Lower leg skin (tissue), 4 donors: ENCODE measurements around the gene MOB3A. TPM values are rescaled to one million over a fixed set of nuclear protein-coding genes. Genes with fewer than 3 reads are reported as not detected.

Source experiments
- DNase-seq, 2 donors: peaks; one replicate each; pipeline ENCODE4 v3.0.0-alpha.2; 2019; ENCODE audit warnings: low spot score in 2 of 2
- H3K4me3 ChIP-seq: fragments of 200-600 bp; sonication (generic); 2 replicates; pipeline ENCODE4 v1.5.1; 2017; ENCODE audit warnings: mild to moderate bottlenecking, low read depth; ENCODE audit not compliant: poor library complexity, severe bottlenecking
- CTCF ChIP-seq, 3 donors: fragments of 450-650 bp; IDR thresholded peaks; one replicate each; pipeline ENCODE4 v1.5.1; 2016; ENCODE audit warnings: antibody characterized with exemption in 3 of 3, mild to moderate bottlenecking in 3 of 3, moderate library complexity in 2 of 3
- POLR2A ChIP-seq, 2 donors: fragments of 450-650 bp; IDR thresholded peaks; one replicate each; pipeline ENCODE4 v1.6.1; 2016 to 2017; ENCODE audit warnings: antibody characterized with exemption in 2 of 2, mild to moderate bottlenecking in 1 of 2, moderate library complexity in 1 of 2
- WGBS, 2 donors: methylation state at CpG; one replicate each; pipeline ENCODE4 v1.1.5; 2018; 5-methylcytosine and 5-hydroxymethylcytosine counted together
- intact Hi-C: fragments of 100-400 bp; cut with DNase I; formaldehyde crosslinking; loops from one replicate; pipeline ENCODE4 v1.15.0; 2023; ENCODE audit warnings: low total_unique reads
- total RNA-seq, 4 donors: library from RNA; depleted of rRNA; stranded (reverse); fragments of >200 nt; gene quantifications; one replicate each; pipeline ENCODE4 v1.1.0, GENCODE V29; 2016

Gene MOB3A
- total RNA-seq, 4 donors from 2014 or later = 26.4 to 46.0 (median 34.5) TPM

DNA sequence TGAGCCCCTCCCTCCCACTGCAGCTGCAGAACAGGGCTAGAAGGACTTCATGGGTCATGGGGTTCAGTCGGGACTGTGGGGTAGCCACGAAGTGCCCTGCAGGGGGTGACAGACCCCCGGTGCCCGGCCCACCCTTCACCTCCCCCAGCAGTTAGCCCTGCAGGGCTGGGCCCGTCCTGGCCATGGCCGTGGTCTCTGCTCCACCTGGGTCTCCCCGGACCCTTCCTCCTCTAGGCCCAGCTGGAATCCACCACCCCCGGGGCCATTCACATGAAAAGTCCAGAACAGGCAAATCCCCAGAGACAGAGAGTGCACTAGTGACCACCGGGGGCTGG is 62.3 kb downstream of the MOB3A start:
- TF ChIP-seq CTCF (IDR thresholded peaks at IDR 0.05) (no peak), POLR2A (IDR thresholded peaks at IDR 0.05) (no peak)
- DNase-seq = no peak
- intact Hi-C loops = no loop called here
- no peak overlapping the region for H3K4me3 ChIP-seq
- WGBS, 2 donors = 79 to 82% methylated on average over 8 to 9 of the region's 9 CpGs

DNA sequence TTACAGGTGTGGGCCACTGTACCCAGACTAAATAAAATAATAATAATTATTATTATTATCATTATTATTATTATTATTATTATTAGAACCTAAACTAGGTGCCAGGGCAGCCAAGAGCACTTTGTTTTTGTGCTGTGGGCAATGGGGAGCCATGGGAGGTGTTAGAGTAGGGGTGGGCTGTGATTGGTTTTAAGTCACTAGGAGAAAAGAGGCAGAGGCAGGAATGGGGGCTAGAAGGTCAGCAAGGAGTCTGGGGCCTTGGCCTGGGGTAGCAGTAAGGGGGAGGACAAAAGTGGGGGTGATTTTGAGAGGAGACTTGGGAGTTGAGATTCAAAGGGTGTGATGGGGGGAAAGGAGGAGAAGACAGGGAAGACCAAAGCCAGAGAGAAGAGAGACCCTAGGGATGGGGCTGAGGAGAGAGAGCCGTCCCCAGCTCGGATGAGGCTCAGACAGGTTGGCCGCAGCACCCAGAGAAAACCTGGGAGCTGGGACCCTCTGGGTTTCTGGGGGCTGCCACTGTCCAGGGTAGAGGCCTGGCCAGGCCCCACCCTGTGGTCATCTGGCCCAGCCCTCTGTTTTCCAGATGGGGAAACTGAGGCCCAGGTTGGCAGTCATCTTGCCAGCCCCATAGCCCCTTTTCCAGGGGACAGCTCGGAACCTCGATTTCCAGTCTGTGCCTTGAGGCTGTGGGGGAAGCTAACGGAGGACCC is 62.9 kb downstream of the MOB3A start:
- no peak for DNase-seq
- WGBS, 2 donors = 85 to 89% methylated on average over 6 of the region's 6 CpGs
- intact Hi-C loops = no loop called here
- no peak overlapping the region for H3K4me3 ChIP-seq
- TF ChIP-seq CTCF (IDR thresholded peaks at IDR 0.05) = no peak
- TF ChIP-seq POLR2A (IDR thresholded peaks at IDR 0.05) = no peak

DNA sequence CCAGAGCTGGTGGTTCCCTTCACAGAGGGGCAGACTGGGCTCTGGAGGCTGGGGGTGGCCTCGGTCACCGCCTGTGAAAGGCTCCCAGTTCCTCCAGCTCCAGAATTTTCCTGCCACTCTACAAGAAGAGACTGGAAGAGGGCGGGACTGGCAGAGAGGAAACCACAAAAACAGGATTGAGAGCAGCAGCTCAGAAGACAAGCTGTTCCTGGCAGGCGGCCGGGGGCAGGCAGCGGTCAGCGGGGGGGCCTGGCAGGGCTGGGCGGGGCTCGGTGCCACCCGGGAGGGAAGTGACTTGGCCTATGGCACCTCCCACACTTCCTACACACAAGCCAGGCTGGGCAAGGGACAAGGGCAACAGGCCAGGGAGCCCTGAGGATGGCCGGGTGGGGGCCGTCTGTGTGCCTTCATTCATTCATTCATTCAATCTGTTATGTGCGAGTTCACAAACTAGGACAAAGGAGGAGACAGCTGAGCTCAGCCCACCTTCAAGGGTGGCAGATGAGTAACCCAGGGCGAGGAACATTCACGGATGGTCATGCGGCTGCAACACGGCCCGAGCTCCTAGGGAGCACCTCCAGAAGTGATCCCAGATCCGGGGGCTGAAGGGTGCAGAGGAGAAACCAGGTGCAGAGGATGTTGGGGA is 63.7 kb downstream of the MOB3A start:
- intact Hi-C loops = no loop called here
- DNase-seq = peak; percentile 97 to 99
- TF ChIP-seq CTCF (IDR thresholded peaks at IDR 0.05) = no peak
- no peak for TF ChIP-seq POLR2A (IDR thresholded peaks at IDR 0.05)
- 3 to 5% methylated on average over 19 of the region's 19 CpGs for WGBS, 2 donors
- no peak overlapping the region for H3K4me3 ChIP-seq

- no peak for TF ChIP-seq CTCF (IDR thresholded peaks at IDR 0.05)
- 47 to 57% methylated on average over 9 of the region's 9 CpGs for WGBS, 2 donors
- no peak overlapping the region for H3K4me3 ChIP-seq
- DNase-seq = no peak
- intact Hi-C loops = no loop called here
Observed at GRCh38 chr19:2027361-2027760, 68.8 kb downstream of the MOB3A start.

GRCh38 chr19:2026770-2027169 is 69.4 kb downstream of the MOB3A start:
- DNase-seq = no peak
- H3K4me3 ChIP-seq = no peak overlapping the region
- intact Hi-C loops = no loop called here
- TF ChIP-seq POLR2A (IDR thresholded peaks at IDR 0.05) = no peak
- TF ChIP-seq CTCF (IDR thresholded peaks at IDR 0.05) = no peak
- 78 to 90% methylated on average over 10 of the region's 10 CpGs for WGBS, 2 donors

DNA sequence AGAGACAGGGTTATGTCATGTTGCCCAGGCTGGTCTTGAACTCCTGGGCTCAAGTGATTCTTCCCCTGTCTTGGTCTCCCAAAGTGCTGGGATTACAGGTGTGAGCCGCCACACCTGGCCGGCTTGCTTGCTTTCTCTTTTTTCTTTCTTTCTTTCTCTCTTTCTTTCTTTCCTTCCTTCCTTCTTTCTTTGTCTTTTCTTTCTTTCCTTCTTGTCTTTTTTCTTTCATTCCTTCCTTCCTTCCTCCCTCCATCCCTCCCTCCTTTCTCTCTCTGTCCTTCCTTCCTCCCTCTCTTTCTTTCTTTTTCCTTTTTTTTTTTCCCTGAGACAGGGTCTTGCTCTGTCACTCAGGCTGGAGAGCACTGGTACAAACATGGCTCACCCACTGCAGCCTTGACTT is 73.8 kb downstream of the MOB3A start:
- intact Hi-C loops = no loop called here
- 96 to 100% methylated on average over 2 of the region's 2 CpGs for WGBS, 2 donors
- no peak overlapping the region for H3K4me3 ChIP-seq
- DNase-seq = no peak
- TF ChIP-seq POLR2A (IDR thresholded peaks at IDR 0.05) (no peak), CTCF (IDR thresholded peaks at IDR 0.05) (no peak)
